Prostate gland (tissue), 2 donors: ENCODE results near the gene STRIP1.

Experiments used
- POLR2A ChIP-seq: fragments of 450-650 bp; IDR thresholded peaks from one replicate; pipeline ENCODE4 v1.6.1; 2016; ENCODE audit warnings: antibody characterized with exemption, mild to moderate bottlenecking
- POLR2AphosphoS5 ChIP-seq: sonication (generic); formaldehyde crosslinking; IDR thresholded peaks from one replicate; pipeline ENCODE4 v1.6.1; 2017; ENCODE audit warnings: antibody characterized with exemption
- TF ChIP-seq, protein P1 (sequence below), 4 experiments: fragments of 200-600 bp in 2 of 4; fragments of 450-650 bp in 2 of 4; sonication (generic) in 2 of 4; IDR thresholded peaks; 1 replicate in 3 of 4; 2 replicates in 1 of 4; pipeline ENCODE4 v1.5.1; 2016 to 2019; ENCODE audit warnings: antibody characterized with exemption in 4 of 4, mild to moderate bottlenecking in 2 of 4, moderate library complexity in 2 of 4

GRCh38 chr1:110055493-110056284 is 21.3 kb downstream of the STRIP1 start:
- TF ChIP-seq, protein P1, sequence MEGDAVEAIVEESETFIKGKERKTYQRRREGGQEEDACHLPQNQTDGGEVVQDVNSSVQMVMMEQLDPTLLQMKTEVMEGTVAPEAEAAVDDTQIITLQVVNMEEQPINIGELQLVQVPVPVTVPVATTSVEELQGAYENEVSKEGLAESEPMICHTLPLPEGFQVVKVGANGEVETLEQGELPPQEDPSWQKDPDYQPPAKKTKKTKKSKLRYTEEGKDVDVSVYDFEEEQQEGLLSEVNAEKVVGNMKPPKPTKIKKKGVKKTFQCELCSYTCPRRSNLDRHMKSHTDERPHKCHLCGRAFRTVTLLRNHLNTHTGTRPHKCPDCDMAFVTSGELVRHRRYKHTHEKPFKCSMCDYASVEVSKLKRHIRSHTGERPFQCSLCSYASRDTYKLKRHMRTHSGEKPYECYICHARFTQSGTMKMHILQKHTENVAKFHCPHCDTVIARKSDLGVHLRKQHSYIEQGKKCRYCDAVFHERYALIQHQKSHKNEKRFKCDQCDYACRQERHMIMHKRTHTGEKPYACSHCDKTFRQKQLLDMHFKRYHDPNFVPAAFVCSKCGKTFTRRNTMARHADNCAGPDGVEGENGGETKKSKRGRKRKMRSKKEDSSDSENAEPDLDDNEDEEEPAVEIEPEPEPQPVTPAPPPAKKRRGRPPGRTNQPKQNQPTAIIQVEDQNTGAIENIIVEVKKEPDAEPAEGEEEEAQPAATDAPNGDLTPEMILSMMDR (IDR thresholded peaks at IDR 0.05): no peak
- TF ChIP-seq POLR2AphosphoS5 (no peak), POLR2A (no peak)
